Skeletal muscle tissue (tissue), 4 donors: ENCODE measurements around the gene AUTS2. TPM values are rescaled to one million over a fixed set of nuclear protein-coding genes. Genes with fewer than 3 reads are reported as not detected.

ENCODE experiments used
- H3K27ac ChIP-seq: one replicate; pipeline ENCODE4 v1.7.0; 2013; ENCODE audit warnings: mild to moderate bottlenecking, low read depth, low read length, inconsistent platforms
- H3K27me3 ChIP-seq, 3 donors: one replicate each; pipeline ENCODE4 v1.7.0; 2013; ENCODE audit warnings: low read length in 3 of 3; ENCODE audit not compliant: control insufficient read depth in 3 of 3, insufficient read depth in 3 of 3
- H3K36me3 ChIP-seq, 3 donors: one replicate each; pipeline ENCODE4 v1.7.0; 2013; ENCODE audit warnings: low read length in 3 of 3; ENCODE audit not compliant: control insufficient read depth in 3 of 3, insufficient read depth in 3 of 3
- H3K4me1 ChIP-seq, 3 donors: one replicate each; pipeline ENCODE4 v1.7.0; 2013; ENCODE audit warnings: low read length in 3 of 3, mild to moderate bottlenecking in 3 of 3; ENCODE audit not compliant: control insufficient read depth in 3 of 3, insufficient read depth in 3 of 3
- H3K4me3 ChIP-seq, 3 donors: one replicate each; pipeline ENCODE4 v1.7.0; 2013; ENCODE audit warnings: low read length in 3 of 3
- H3K9ac ChIP-seq, 3 donors: one replicate each; pipeline ENCODE4 v1.7.0; 2013; ENCODE audit warnings: low read length in 3 of 3, mild to moderate bottlenecking in 3 of 3, moderate library complexity in 2 of 3, low read depth in 1 of 3
- H3K9me3 ChIP-seq, 3 donors: one replicate each; pipeline ENCODE4 v1.7.0; 2013; ENCODE audit warnings: low read length in 3 of 3; ENCODE audit not compliant: control insufficient read depth in 3 of 3
- total RNA-seq: library from RNA; depleted of rRNA; stranded (reverse); fragments of >200 nt; gene quantifications from one replicate; pipeline ENCODE4 v1.2.3, GENCODE V29; 2014
- donor health status: Osteomylitis.

AUTS2 gene
- total RNA-seq, 1 donor from 2014 or later = 43.3 TPM

- Histone ChIP-seq H3K9me3 (no peaks in the 10 kb centered on the region), H3K9ac (no peak overlapping the region), H3K4me1 (peaks cover 11 to 13% (median 12%) of the 10 kb centered on the region in 3 donors), H3K4me3 (no peak overlapping the region), H3K27me3 (no peaks in the 10 kb centered on the region), H3K36me3 (no peaks in the 10 kb centered on the region), H3K27ac (no peak overlapping the region)
Measured at GRCh38 chr7:70612811-70613210, 1014.5 kb downstream of the AUTS2 start.

- Histone ChIP-seq H3K4me3 (peak overlapping the region in 2 of 3 donors; percentile 6 to 58), H3K27ac (peak overlapping the region; percentile 10), H3K9me3 (no peaks in the 10 kb centered on the region), H3K27me3 (no peaks in the 10 kb centered on the region), H3K36me3 (no peaks in the 10 kb centered on the region), H3K9ac (peak overlapping the region in 2 of 3 donors; percentile 23 to 55), H3K4me1 (peaks cover 11 to 16% (median 12%) of the 10 kb centered on the region in 3 donors)
Measured at GRCh38 chr7:70614237-70615045, 1016.2 kb downstream of the AUTS2 start.

- H3K27ac ChIP-seq = no peak overlapping the region
- H3K4me1 ChIP-seq = peaks cover 11 to 16% (median 12%) of the 10 kb centered on the region in 3 donors
- H3K9me3 ChIP-seq = no peaks in the 10 kb centered on the region
- peak overlapping the region in 2 of 3 donors; percentile 6 to 58 for H3K4me3 ChIP-seq
- peaks cover 0 to 3% (median 0%) of the 10 kb centered on the region in 3 donors for H3K27me3 ChIP-seq
- peak overlapping the region in 1 of 3 donors; percentile 55 for H3K9ac ChIP-seq
- no peaks in the 10 kb centered on the region for H3K36me3 ChIP-seq
Measured at GRCh38 chr7:70615066-70615606, 1016.9 kb downstream of the AUTS2 start.

GRCh38 chr7:70616211-70616610 lies 1017.9 kb downstream of the AUTS2 start:
- H3K9me3 ChIP-seq = no peaks in the 10 kb centered on the region
- no peak overlapping the region for H3K9ac ChIP-seq
- no peaks in the 10 kb centered on the region for H3K36me3 ChIP-seq
- H3K27ac ChIP-seq = no peak overlapping the region
- H3K27me3 ChIP-seq = peaks cover 0 to 3% (median 0%) of the 10 kb centered on the region in 3 donors
- H3K4me1 ChIP-seq = peaks cover 11 to 16% (median 12%) of the 10 kb centered on the region in 3 donors
- H3K4me3 ChIP-seq = no peak overlapping the region

- Histone ChIP-seq H3K9ac (no peak overlapping the region), H3K27ac (no peak overlapping the region), H3K9me3 (no peaks in the 10 kb centered on the region), H3K4me1 (peaks cover 11 to 16% (median 12%) of the 10 kb centered on the region in 3 donors), H3K27me3 (peaks cover 0 to 3% (median 0%) of the 10 kb centered on the region in 3 donors), H3K4me3 (no peak overlapping the region), H3K36me3 (no peaks in the 10 kb centered on the region)
Measured at GRCh38 chr7:70616821-70617220, 1018.5 kb downstream of the AUTS2 start.

- Histone ChIP-seq H3K4me1 (peaks cover 12 to 16% (median 13%) of the 10 kb centered on the region in 3 donors), H3K4me3 (no peak overlapping the region), H3K9ac (no peak overlapping the region), H3K27me3 (peaks cover 0 to 3% (median 0%) of the 10 kb centered on the region in 3 donors), H3K27ac (no peak overlapping the region), H3K36me3 (no peaks in the 10 kb centered on the region), H3K9me3 (no peaks in the 10 kb centered on the region)
Measured at GRCh38 chr7:70618020-70618551, 1019.8 kb downstream of the AUTS2 start.

GRCh38 chr7:70619130-70619529 lies 1020.9 kb downstream of the AUTS2 start:
- peaks cover 12 to 14% (median 13%) of the 10 kb centered on the region in 3 donors for H3K4me1 ChIP-seq
- H3K27ac ChIP-seq = no peak overlapping the region
- H3K4me3 ChIP-seq = no peak overlapping the region
- no peaks in the 10 kb centered on the region for H3K36me3 ChIP-seq
- H3K9ac ChIP-seq = no peak overlapping the region
- H3K27me3 ChIP-seq = peaks cover 0 to 3% (median 0%) of the 10 kb centered on the region in 3 donors
- no peaks in the 10 kb centered on the region for H3K9me3 ChIP-seq

- Histone ChIP-seq H3K4me3 (no peak overlapping the region), H3K9me3 (no peaks in the 10 kb centered on the region), H3K27ac (no peak overlapping the region), H3K9ac (no peak overlapping the region), H3K27me3 (peaks cover 0 to 3% (median 0%) of the 10 kb centered on the region in 3 donors), H3K4me1 (peaks cover 7 to 10% (median 8%) of the 10 kb centered on the region in 3 donors), H3K36me3 (no peaks in the 10 kb centered on the region)
Measured at GRCh38 chr7:70619659-70620058, 1021.4 kb downstream of the AUTS2 start.

GRCh38 chr7:70620333-70621055 lies 1022.2 kb downstream of the AUTS2 start:
- H3K36me3 ChIP-seq = no peaks in the 10 kb centered on the region

More at GRCh38 chr7:70620333-70621055, 1022.2 kb downstream of the AUTS2 start:
- no peak overlapping the region for H3K27ac ChIP-seq
- H3K4me3 ChIP-seq = no peak overlapping the region
- peaks cover 0 to 3% (median 0%) of the 10 kb centered on the region in 3 donors for H3K27me3 ChIP-seq
- no peaks in the 10 kb centered on the region for H3K9me3 ChIP-seq
- no peak overlapping the region for H3K9ac ChIP-seq
- H3K4me1 ChIP-seq = peaks cover 0 to 3% (median 2%) of the 10 kb centered on the region in 3 donors
